WTC11 (cell line): ENCODE results near the gene OGFOD3. TPM values are rescaled to one million over a fixed set of nuclear protein-coding genes. Genes with fewer than 3 reads are reported as not detected.

Experiments
- ATAC-seq: fragments of 200-7000 bp; cut with Tn5 transposase; 2 replicates; pipeline ENCODE4 v1.10.0; 2021; ENCODE audit warnings: mild to moderate bottlenecking, moderate library complexity
- CTCF ChIA-PET: fragments of 300-600 bp; sonication (Branson Sonifier 250); formaldehyde crosslinking; loops from one replicate; lab custom pipeline; 2021; ENCODE audit warnings: antibody characterized with exemption; lab: Charles Lee
- POLR2A ChIA-PET: fragments of 350-600 bp; sonication (Branson Sonifier 250); formaldehyde crosslinking; loops from one replicate; lab custom pipeline; 2021; ENCODE audit warnings: antibody characterized with exemption; lab: Charles Lee
- DNase-seq: peaks from one replicate; pipeline ENCODE4 v3.0.0; 2021; ENCODE audit warnings: low spot score
- H3K27ac Mint-ChIP-seq: 2 replicates; pipeline ENCODE4 v1.8.0; 2021; ENCODE audit warnings: mixed read lengths
- H3K27me3 Mint-ChIP-seq: 2 replicates; pipeline ENCODE4 v1.8.0; 2021; ENCODE audit warnings: low read depth, mild to moderate bottlenecking, moderate library complexity, mixed read lengths
- H3K36me3 Mint-ChIP-seq: 2 replicates; pipeline ENCODE4 v1.8.0; 2021; ENCODE audit warnings: mixed read lengths
- H3K4me1 Mint-ChIP-seq: 2 replicates; pipeline ENCODE4 v1.8.0; 2022; ENCODE audit warnings: mixed read lengths
- H3K4me3 Mint-ChIP-seq: 2 replicates; pipeline ENCODE4 v1.8.0; 2021; ENCODE audit warnings: mild to moderate bottlenecking, moderate library complexity, mixed read lengths
- H3K9me3 Mint-ChIP-seq: 2 replicates; pipeline ENCODE4 v1.8.0; 2021; ENCODE audit warnings: mixed read lengths
- AFF4 ChIP-seq: sonication (generic); formaldehyde crosslinking; IDR thresholded peaks from 2 replicates; pipeline ENCODE4 v1.8.1; 2023; ENCODE audit warnings: mild to moderate bottlenecking, missing genetic modification reagents, borderline replicate concordance
- ATF1 ChIP-seq: sonication (generic); formaldehyde crosslinking; IDR thresholded peaks from 2 replicates; pipeline ENCODE4 v1.8.1; 2023; ENCODE audit warnings: mild to moderate bottlenecking, moderate library complexity, missing genetic modification reagents
- ATF3 ChIP-seq: sonication (generic); formaldehyde crosslinking; conservative IDR thresholded peaks from 2 replicates; pipeline ENCODE4 v1.8.1; 2022; ENCODE audit warnings: mild to moderate bottlenecking, missing genetic modification reagents
- EMX1 ChIP-seq: fragments of 250-450 bp; sonication (Bioruptor Pico); IDR thresholded peaks from 2 replicates; pipeline ENCODE4 v1.8.0; 2021; ENCODE audit warnings: mild to moderate bottlenecking
- FOXJ3 ChIP-seq: sonication (generic); formaldehyde crosslinking; IDR thresholded peaks from 2 replicates; pipeline ENCODE4 v1.9.0; 2021; ENCODE audit warnings: missing genetic modification reagents, mild to moderate bottlenecking, borderline replicate concordance
- FOXP1 ChIP-seq: sonication (generic); formaldehyde crosslinking; IDR thresholded peaks from 2 replicates; pipeline ENCODE4 v1.8.0; 2022; ENCODE audit warnings: missing genetic modification reagents, mild to moderate bottlenecking, moderate library complexity, borderline replicate concordance
- MXD4 ChIP-seq: fragments of 250-450 bp; sonication (Bioruptor Pico); IDR thresholded peaks from 2 replicates; pipeline ENCODE4 v1.8.0; 2021; ENCODE audit warnings: mild to moderate bottlenecking, moderate library complexity, borderline replicate concordance
- MYBL2 ChIP-seq: sonication (generic); formaldehyde crosslinking; IDR thresholded peaks from 2 replicates; pipeline ENCODE4 v1.8.1; 2023; ENCODE audit warnings: mild to moderate bottlenecking, moderate library complexity, missing genetic modification reagents
- OVOL2 ChIP-seq: fragments of 250-450 bp; sonication (Bioruptor Pico); IDR thresholded peaks from 2 replicates; pipeline ENCODE4 v1.9.0; 2021; ENCODE audit warnings: mild to moderate bottlenecking, borderline replicate concordance
- PRDM15 ChIP-seq: sonication (generic); formaldehyde crosslinking; IDR thresholded peaks from 2 replicates; pipeline ENCODE4 v1.8.0; 2022; ENCODE audit warnings: missing genetic modification reagents
- RELA ChIP-seq: sonication (generic); formaldehyde crosslinking; IDR thresholded peaks from 2 replicates; pipeline ENCODE4 v1.8.1; 2022; ENCODE audit warnings: missing genetic modification reagents, mild to moderate bottlenecking, borderline replicate concordance
- TEAD1 ChIP-seq: sonication (generic); formaldehyde crosslinking; IDR thresholded peaks from 2 replicates; pipeline ENCODE4 v1.8.0; 2022; ENCODE audit warnings: mild to moderate bottlenecking, missing genetic modification reagents
- ZNF121 ChIP-seq: sonication (generic); formaldehyde crosslinking; IDR thresholded peaks from 2 replicates; pipeline ENCODE4 v1.8.0; 2023; ENCODE audit warnings: missing genetic modification reagents
- ZNF219 ChIP-seq: sonication (generic); formaldehyde crosslinking; IDR thresholded peaks from 2 replicates; pipeline ENCODE4 v1.8.0; 2023; ENCODE audit warnings: missing genetic modification reagents, mild to moderate bottlenecking, borderline replicate concordance
- ZNF671 ChIP-seq: fragments of 250-450 bp; sonication (Bioruptor Pico); IDR thresholded peaks from 2 replicates; pipeline ENCODE4 v1.8.0; 2021; ENCODE audit warnings: mild to moderate bottlenecking
- total RNA-seq: library from RNA; stranded (reverse); gene quantifications from 3 replicates; pipeline ENCODE4 v1.2.3, GENCODE V29; 2021
- TF ChIP-seq, protein P1 (sequence below): sonication (generic); formaldehyde crosslinking; IDR thresholded peaks from 2 replicates; pipeline ENCODE4 v1.8.1; 2022; ENCODE audit warnings: mild to moderate bottlenecking, missing genetic modification reagents, moderate library complexity, borderline replicate concordance
- TF ChIP-seq, protein P2 (sequence below): fragments of 250-450 bp; sonication (Bioruptor Pico); IDR thresholded peaks from 2 replicates; pipeline ENCODE4 v1.9.0; 2021; ENCODE audit warnings: mild to moderate bottlenecking
- TF ChIP-seq, protein P3 (sequence below): sonication (generic); formaldehyde crosslinking; IDR thresholded peaks from 2 replicates; pipeline ENCODE4 v1.8.1; 2023; ENCODE audit warnings: mild to moderate bottlenecking, missing genetic modification reagents

Gene OGFOD3
- total RNA-seq, 1 experiment from 2014 or later = 20.4 TPM

DNA sequence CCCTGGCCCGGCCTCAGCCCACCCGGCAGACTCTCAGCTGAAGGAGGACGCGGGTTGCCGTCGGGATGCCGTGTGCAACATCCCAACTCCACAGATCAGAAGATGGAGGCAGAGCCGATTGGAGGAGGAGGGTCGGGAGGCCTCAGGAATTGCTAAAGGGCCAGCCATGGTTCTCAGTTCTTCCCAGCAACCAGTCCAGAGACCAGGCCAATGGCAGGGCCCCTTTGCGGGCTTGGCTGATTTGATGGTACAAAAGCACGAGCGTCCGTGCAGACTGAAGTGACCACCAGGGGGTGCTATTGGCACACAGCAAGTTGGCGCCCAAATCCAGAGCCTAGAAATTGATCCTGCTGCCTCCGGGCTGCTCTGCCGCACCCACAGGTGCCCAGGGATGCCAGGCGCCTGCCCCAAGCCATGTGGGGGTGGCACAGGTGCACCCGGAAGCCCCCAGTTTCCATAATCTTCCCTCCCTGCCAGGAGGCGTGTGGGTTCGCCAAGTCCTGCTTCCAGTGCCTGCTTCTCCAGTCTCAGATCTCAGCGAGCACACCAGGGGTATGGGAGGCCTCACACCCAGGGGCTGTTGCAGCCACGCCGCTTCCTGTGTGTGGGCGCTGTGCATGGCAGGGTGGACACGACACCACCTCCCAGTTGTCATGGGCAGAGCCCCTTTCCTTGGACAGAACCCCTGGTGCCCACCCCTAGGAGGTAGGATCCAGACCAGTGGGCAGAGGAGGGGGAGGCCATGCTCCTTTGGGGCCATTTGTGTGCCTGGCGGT lies 66.5 kb downstream of the OGFOD3 start (continued):
- TF ChIP-seq PRDM15 = no peak

GRCh38 chr17:82351254-82351712 lies 67.1 kb downstream of the OGFOD3 start:
- no peaks in the 10 kb centered on the region; the same call in 1 of the 2 replicates for H3K27me3 Mint-ChIP-seq
- H3K9me3 Mint-ChIP-seq = no peaks in the 10 kb centered on the region
- ATAC-seq = no peak
- H3K4me1 Mint-ChIP-seq = no peaks in the 10 kb centered on the region
- CTCF ChIA-PET = interaction anchor here (1.0 to 1.8 kb wide), 9 partner anchors 14 to 177 kb away, joined by 3 to 5 read pairs (median 4); no protein-coding TSS in a partner anchor
- TF ChIP-seq, protein P1, sequence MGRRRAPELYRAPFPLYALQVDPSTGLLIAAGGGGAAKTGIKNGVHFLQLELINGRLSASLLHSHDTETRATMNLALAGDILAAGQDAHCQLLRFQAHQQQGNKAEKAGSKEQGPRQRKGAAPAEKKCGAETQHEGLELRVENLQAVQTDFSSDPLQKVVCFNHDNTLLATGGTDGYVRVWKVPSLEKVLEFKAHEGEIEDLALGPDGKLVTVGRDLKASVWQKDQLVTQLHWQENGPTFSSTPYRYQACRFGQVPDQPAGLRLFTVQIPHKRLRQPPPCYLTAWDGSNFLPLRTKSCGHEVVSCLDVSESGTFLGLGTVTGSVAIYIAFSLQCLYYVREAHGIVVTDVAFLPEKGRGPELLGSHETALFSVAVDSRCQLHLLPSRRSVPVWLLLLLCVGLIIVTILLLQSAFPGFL = no peak
- TF ChIP-seq, protein P2, sequence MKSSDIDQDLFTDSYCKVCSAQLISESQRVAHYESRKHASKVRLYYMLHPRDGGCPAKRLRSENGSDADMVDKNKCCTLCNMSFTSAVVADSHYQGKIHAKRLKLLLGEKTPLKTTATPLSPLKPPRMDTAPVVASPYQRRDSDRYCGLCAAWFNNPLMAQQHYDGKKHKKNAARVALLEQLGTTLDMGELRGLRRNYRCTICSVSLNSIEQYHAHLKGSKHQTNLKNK (CRISPR knock-in tag) = no peak
- TF ChIP-seq ZNF219 (CRISPR knock-in tag) (no peak), EMX1 (CRISPR knock-in tag) (no peak), MXD4 (CRISPR knock-in tag) (no peak), RELA (CRISPR knock-in tag) (no peak), MYBL2 (CRISPR knock-in tag) (no peak), ZNF671 (CRISPR knock-in tag) (no peak), ATF1 (CRISPR knock-in tag) (no peak), TEAD1 (no peak)
- TF ChIP-seq, all 79 proteins: peak for 0
- Mint-ChIP-seq H3K4me3 (no peak overlapping the region), H3K27ac (no peak overlapping the region), H3K36me3 (no peaks in the 10 kb centered on the region)
- POLR2A ChIA-PET = no interaction called here
- DNase-seq = peak; percentile 11

- CTCF ChIA-PET = interaction anchor here (1.0 to 1.8 kb wide), 8 partner anchors 20 to 74 kb away, joined by 3 to 5 read pairs (median 4); partner anchors contain the start of gene UTS2R
- DNase-seq = peak; percentile 56
- TF ChIP-seq AFF4 (CRISPR knock-in tag) (no peak), FOXP1 (no peak), ATF3 (no peak), ZNF121 (CRISPR knock-in tag) (no peak), OVOL2 (CRISPR knock-in tag) (no peak), FOXJ3 (no peak)
- TF ChIP-seq, protein P3, sequence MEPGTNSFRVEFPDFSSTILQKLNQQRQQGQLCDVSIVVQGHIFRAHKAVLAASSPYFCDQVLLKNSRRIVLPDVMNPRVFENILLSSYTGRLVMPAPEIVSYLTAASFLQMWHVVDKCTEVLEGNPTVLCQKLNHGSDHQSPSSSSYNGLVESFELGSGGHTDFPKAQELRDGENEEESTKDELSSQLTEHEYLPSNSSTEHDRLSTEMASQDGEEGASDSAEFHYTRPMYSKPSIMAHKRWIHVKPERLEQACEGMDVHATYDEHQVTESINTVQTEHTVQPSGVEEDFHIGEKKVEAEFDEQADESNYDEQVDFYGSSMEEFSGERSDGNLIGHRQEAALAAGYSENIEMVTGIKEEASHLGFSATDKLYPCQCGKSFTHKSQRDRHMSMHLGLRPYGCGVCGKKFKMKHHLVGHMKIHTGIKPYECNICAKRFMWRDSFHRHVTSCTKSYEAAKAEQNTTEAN = no peak
- TF ChIP-seq, protein P2 (CRISPR knock-in tag) = no peak
These were observed 68.0 kb downstream of the OGFOD3 start for GRCh38 chr17:82350182-82351030.

More at GRCh38 chr17:82350182-82351030, 68.0 kb downstream of the OGFOD3 start:
- H3K4me1 Mint-ChIP-seq = no peaks in the 10 kb centered on the region
- POLR2A ChIA-PET = no interaction called here
- no peaks in the 10 kb centered on the region for H3K36me3 Mint-ChIP-seq
- H3K27ac Mint-ChIP-seq = no peak overlapping the region
- H3K27me3 Mint-ChIP-seq = no peaks in the 10 kb centered on the region; the same call in 1 of the 2 replicates
- no peak overlapping the region for H3K4me3 Mint-ChIP-seq
- no peak for ATAC-seq
- H3K9me3 Mint-ChIP-seq = no peaks in the 10 kb centered on the region
